ENCODE data around the gene OS9. TPM values are rescaled to one million over a fixed set of nuclear protein-coding genes. Genes with fewer than 3 reads are reported as not detected.
A peak's percentile ranks its signal among the peaks of the same experiment; 100 is the strongest.

OS9 gene
- total and polyA plus RNA-seq, 9 of the 15 experiments (the other 6 are each of a cell fraction or from before 2014, with no cell fraction given): 4.6 to 105 (median 89.5) TPM

DNA sequence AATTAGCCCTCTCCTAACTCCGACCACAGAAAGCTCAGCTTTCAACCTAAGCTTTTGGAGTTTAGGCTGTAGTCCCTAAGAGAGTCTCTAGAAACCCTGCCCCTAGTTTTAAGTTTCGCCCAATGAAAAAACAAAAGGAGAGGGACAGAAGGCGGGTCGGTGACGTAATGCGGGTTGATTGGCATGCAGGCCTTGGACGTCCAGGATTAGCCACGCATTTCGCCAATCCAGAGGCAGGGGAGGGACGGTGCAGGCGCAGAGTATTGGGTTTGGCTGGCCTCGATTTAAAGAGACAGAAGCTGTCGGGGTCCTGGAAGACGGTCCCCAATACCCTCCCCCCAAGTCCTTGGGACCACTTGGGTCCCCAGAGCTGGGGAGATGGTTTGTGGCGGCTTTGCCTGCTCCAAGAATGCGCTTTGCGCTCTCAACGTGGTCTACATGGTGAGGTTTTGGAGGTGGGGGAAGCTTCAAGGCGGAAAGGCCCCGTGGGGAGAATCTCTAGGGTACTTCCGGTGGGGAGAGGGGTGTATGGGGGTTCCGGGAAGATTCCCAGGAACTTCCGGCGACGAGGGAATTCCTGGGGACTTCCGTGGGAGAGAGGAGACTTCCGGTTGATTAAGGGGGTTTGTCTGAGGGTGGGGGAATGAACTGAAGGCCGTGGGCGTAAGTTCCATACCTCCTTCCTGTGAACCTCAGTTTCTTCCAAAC, 51.0 kb downstream of the OS9 start, which contains the start of gene TSPAN31 (continued):
- TF ChIP-seq ZMIZ1 (IDR thresholded peaks at IDR 0.05; ENCODE audit: low read depth in 2 of 2, low read length in 2 of 2) (peak in 1 of 2 experiments; percentile 50; a peak in 1 of 4 replicates), CHCHD3 (CRISPR knock-in tag; IDR thresholded peaks at IDR 0.05) (no peak), ZNF76 (CRISPR knock-in tag; IDR thresholded peaks at IDR 0.05; ENCODE audit: borderline replicate concordance) (no peak), SAFB (IDR thresholded peaks at IDR 0.05; ENCODE audit: borderline replicate concordance, low read depth, low read length) (no peak), ETV1 (tag; conservative IDR thresholded peaks at IDR 0.05; ENCODE audit: low read depth) (peak; percentile 76), ZNF184 (CRISPR knock-in tag; IDR thresholded peaks at IDR 0.05) (no peak), CCNT2 (IDR thresholded peaks at IDR 0.05; ENCODE audit: borderline replicate concordance, extremely low read depth, insufficient read length, low read depth, low read length) (no peak), NFRKB (IDR thresholded peaks at IDR 0.05; ENCODE audit: low read depth) (peak; percentile 64; the same call in 1 of the 2 replicates), FOXK1 (CRISPR knock-in tag; IDR thresholded peaks at IDR 0.05; ENCODE audit: borderline replicate concordance) (no peak)
- TF ChIP-seq, protein P1, sequence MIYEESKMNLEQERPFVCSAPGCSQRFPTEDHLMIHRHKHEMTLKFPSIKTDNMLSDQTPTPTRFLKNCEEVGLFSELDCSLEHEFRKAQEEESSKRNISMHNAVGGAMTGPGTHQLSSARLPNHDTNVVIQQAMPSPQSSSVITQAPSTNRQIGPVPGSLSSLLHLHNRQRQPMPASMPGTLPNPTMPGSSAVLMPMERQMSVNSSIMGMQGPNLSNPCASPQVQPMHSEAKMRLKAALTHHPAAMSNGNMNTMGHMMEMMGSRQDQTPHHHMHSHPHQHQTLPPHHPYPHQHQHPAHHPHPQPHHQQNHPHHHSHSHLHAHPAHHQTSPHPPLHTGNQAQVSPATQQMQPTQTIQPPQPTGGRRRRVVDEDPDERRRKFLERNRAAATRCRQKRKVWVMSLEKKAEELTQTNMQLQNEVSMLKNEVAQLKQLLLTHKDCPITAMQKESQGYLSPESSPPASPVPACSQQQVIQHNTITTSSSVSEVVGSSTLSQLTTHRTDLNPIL (CRISPR knock-in tag; IDR thresholded peaks at IDR 0.05): no peak; the same call in 1 of the 2 replicates
- TF ChIP-seq, protein P2, sequence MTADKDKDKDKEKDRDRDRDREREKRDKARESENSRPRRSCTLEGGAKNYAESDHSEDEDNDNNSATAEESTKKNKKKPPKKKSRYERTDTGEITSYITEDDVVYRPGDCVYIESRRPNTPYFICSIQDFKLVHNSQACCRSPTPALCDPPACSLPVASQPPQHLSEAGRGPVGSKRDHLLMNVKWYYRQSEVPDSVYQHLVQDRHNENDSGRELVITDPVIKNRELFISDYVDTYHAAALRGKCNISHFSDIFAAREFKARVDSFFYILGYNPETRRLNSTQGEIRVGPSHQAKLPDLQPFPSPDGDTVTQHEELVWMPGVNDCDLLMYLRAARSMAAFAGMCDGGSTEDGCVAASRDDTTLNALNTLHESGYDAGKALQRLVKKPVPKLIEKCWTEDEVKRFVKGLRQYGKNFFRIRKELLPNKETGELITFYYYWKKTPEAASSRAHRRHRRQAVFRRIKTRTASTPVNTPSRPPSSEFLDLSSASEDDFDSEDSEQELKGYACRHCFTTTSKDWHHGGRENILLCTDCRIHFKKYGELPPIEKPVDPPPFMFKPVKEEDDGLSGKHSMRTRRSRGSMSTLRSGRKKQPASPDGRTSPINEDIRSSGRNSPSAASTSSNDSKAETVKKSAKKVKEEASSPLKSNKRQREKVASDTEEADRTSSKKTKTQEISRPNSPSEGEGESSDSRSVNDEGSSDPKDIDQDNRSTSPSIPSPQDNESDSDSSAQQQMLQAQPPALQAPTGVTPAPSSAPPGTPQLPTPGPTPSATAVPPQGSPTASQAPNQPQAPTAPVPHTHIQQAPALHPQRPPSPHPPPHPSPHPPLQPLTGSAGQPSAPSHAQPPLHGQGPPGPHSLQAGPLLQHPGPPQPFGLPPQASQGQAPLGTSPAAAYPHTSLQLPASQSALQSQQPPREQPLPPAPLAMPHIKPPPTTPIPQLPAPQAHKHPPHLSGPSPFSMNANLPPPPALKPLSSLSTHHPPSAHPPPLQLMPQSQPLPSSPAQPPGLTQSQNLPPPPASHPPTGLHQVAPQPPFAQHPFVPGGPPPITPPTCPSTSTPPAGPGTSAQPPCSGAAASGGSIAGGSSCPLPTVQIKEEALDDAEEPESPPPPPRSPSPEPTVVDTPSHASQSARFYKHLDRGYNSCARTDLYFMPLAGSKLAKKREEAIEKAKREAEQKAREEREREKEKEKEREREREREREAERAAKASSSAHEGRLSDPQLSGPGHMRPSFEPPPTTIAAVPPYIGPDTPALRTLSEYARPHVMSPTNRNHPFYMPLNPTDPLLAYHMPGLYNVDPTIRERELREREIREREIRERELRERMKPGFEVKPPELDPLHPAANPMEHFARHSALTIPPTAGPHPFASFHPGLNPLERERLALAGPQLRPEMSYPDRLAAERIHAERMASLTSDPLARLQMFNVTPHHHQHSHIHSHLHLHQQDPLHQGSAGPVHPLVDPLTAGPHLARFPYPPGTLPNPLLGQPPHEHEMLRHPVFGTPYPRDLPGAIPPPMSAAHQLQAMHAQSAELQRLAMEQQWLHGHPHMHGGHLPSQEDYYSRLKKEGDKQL (CRISPR knock-in tag; IDR thresholded peaks at IDR 0.05; ENCODE audit: borderline replicate concordance): no peak
- TF ChIP-seq, protein P3, sequence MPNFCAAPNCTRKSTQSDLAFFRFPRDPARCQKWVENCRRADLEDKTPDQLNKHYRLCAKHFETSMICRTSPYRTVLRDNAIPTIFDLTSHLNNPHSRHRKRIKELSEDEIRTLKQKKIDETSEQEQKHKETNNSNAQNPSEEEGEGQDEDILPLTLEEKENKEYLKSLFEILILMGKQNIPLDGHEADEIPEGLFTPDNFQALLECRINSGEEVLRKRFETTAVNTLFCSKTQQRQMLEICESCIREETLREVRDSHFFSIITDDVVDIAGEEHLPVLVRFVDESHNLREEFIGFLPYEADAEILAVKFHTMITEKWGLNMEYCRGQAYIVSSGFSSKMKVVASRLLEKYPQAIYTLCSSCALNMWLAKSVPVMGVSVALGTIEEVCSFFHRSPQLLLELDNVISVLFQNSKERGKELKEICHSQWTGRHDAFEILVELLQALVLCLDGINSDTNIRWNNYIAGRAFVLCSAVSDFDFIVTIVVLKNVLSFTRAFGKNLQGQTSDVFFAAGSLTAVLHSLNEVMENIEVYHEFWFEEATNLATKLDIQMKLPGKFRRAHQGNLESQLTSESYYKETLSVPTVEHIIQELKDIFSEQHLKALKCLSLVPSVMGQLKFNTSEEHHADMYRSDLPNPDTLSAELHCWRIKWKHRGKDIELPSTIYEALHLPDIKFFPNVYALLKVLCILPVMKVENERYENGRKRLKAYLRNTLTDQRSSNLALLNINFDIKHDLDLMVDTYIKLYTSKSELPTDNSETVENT (CRISPR knock-in tag; IDR thresholded peaks at IDR 0.05): no peak
